Measurements from ENCODE around the gene ABL2.

DNA sequence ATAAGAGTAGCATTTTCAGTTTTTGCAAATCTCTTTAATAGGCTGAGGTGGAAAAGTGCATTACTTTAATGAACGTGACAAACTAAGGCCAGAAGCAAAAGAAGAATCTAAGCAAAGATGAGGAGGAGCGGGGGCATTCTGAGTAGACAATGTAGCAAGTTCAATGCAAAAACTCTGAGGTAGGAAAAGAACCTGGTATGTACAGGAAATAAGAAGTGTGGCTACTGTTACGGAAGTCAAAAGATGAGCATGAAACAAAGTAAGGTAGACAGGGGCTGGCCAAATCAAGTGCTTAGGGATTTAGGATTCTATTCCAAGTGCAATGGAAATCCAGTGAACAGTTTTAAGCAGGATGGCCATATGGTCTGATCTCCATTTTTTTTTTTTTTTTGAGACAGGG is 84.0 kb downstream of the ABL2 start:
- TF ChIP-seq, protein P1, sequence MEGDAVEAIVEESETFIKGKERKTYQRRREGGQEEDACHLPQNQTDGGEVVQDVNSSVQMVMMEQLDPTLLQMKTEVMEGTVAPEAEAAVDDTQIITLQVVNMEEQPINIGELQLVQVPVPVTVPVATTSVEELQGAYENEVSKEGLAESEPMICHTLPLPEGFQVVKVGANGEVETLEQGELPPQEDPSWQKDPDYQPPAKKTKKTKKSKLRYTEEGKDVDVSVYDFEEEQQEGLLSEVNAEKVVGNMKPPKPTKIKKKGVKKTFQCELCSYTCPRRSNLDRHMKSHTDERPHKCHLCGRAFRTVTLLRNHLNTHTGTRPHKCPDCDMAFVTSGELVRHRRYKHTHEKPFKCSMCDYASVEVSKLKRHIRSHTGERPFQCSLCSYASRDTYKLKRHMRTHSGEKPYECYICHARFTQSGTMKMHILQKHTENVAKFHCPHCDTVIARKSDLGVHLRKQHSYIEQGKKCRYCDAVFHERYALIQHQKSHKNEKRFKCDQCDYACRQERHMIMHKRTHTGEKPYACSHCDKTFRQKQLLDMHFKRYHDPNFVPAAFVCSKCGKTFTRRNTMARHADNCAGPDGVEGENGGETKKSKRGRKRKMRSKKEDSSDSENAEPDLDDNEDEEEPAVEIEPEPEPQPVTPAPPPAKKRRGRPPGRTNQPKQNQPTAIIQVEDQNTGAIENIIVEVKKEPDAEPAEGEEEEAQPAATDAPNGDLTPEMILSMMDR (IDR thresholded peaks at IDR 0.05 in 4 of 5, conservative IDR thresholded peaks at IDR 0.05 in 1 of 5): no peak
- no peak for TF ChIP-seq POLR2A (IDR thresholded peaks at IDR 0.05)
